Mesendoderm (in vitro differentiated cells): ENCODE results near the gene IQCK.

Source experiments
- DNase-seq: peaks from one replicate; pipeline ENCODE4 v3.0.0; 2013
- H2AK5ac ChIP-seq: 2 replicates; pipeline ENCODE4 v1.6.1; 2013; ENCODE audit warnings: low read length, inconsistent platforms
- H2BK120ac ChIP-seq: 2 replicates; pipeline ENCODE4 v1.6.1; 2013; ENCODE audit warnings: low read depth, mild to moderate bottlenecking, low read length, moderate library complexity, mixed read lengths
- H2BK15ac ChIP-seq: replicated peaks from 2 replicates; pipeline ENCODE4 v1.6.1; 2013; ENCODE audit warnings: low read depth, mild to moderate bottlenecking, moderate library complexity
- H2BK5ac ChIP-seq: 2 replicates; pipeline ENCODE4 v1.6.1; 2013; ENCODE audit warnings: low read length, inconsistent platforms
- H3K18ac ChIP-seq: 2 replicates; pipeline ENCODE4 v1.6.1; 2013; ENCODE audit warnings: mild to moderate bottlenecking, low read length, mixed read lengths
- H3K23ac ChIP-seq: one replicate; pipeline ENCODE4 v1.6.1; 2013; ENCODE audit warnings: low read length
- H3K27ac ChIP-seq: 2 replicates; pipeline ENCODE4 v1.5.1; 2013; ENCODE audit warnings: low read depth, mild to moderate bottlenecking, inconsistent platforms, low read length, moderate library complexity
- H3K27me3 ChIP-seq: 2 replicates; pipeline ENCODE4 v1.6.1; 2013; ENCODE audit warnings: low read length, control low read depth, mild to moderate bottlenecking, inconsistent platforms; ENCODE audit not compliant: insufficient read depth, poor library complexity
- H3K36me3 ChIP-seq: 2 replicates; pipeline ENCODE4 v1.6.1; 2013; ENCODE audit warnings: low read length, inconsistent platforms; ENCODE audit not compliant: control insufficient read depth, insufficient read depth
- H3K4ac ChIP-seq: one replicate; pipeline ENCODE4 v1.6.1; 2013; ENCODE audit warnings: low read depth, mild to moderate bottlenecking, low read length, moderate library complexity
- H3K4me1 ChIP-seq: 2 replicates; pipeline ENCODE4 v1.6.1; 2013; ENCODE audit warnings: low read depth, low read length, inconsistent platforms; ENCODE audit not compliant: control insufficient read depth
- H3K4me2 ChIP-seq: 2 replicates; pipeline ENCODE4 v1.6.1; 2013; ENCODE audit warnings: low read length
- H3K4me3 ChIP-seq: 2 replicates; pipeline ENCODE4 v1.5.1; 2013; ENCODE audit warnings: mild to moderate bottlenecking, low read length
- H3K56ac ChIP-seq: one replicate; pipeline ENCODE4 v1.6.1; 2013; ENCODE audit warnings: low read length
- H3K79me1 ChIP-seq: 2 replicates; pipeline ENCODE4 v1.6.1; 2013; ENCODE audit warnings: low read length, inconsistent platforms
- H3K79me2 ChIP-seq: 2 replicates; pipeline ENCODE4 v1.6.1; 2013; ENCODE audit warnings: mild to moderate bottlenecking, low read length; ENCODE audit not compliant: control insufficient read depth, insufficient read depth
- H3K9ac ChIP-seq: 2 replicates; pipeline ENCODE4 v1.6.1; 2013; ENCODE audit warnings: low read length, inconsistent platforms
- H4K5ac ChIP-seq: one replicate; pipeline ENCODE4 v1.6.1; 2013; ENCODE audit warnings: low read length
- H4K8ac ChIP-seq: one replicate; pipeline ENCODE4 v1.6.1; 2013; ENCODE audit warnings: low read depth, mild to moderate bottlenecking, control low read depth, low read length, moderate library complexity
- WGBS: extraction: QIAGEN DNeasy Blood & Tissue Kit; methylation state at CpG from one replicate; pipeline ENCODE4 v1.1.7; 2013; ENCODE audit warnings: low lambda C conversion rate, missing lambda C conversion rate; ENCODE audit not compliant: insufficient coverage; ENCODE audit errors: extremely low coverage; 5-methylcytosine and 5-hydroxymethylcytosine counted together

Gene IQCK

DNA sequence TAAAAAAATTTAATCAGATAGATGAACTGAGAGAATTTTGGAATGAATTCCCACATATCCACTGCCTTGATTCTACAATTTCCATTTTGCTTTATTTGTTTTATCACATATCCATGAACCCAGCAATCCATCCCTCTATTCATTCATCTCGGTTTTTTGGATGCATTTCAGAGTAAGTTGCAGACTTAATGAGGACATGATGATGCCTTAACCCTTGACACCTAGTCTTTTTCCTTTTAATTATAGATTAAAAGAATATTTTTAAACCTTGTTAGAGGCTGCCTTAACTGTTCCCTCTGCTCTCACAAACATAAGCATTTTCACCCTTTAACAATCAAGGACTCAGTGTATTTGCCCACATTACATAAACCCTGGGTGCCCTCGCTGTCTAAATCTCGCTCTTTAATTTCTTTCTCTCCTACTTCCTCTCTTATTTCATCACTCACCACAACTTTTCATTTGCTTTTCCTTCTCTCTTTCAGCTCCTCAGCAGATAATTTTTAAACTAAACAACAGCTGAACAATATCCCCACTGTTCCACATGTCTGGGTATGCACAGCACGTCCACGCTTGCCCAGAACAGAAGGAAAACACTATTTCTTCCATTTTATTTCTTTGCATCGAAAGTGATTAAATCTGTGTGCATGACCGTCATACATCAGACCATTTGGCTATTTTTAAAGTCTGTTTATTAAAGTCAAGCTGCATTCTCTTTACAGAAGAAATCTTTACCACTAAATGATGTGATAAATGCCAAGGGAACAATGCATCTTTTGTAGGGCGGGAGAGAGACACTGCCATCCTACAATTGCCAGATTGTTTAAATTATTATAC is 39.9 kb downstream of the IQCK start:
- H3K36me3 ChIP-seq: no peaks in the 10 kb centered on the region
- H3K27ac ChIP-seq: no peak overlapping the region
- H2BK120ac ChIP-seq: no peak overlapping the region
- no peak overlapping the region for H4K8ac ChIP-seq
- no peaks in the 10 kb centered on the region for H3K79me2 ChIP-seq
- no peak overlapping the region for H2AK5ac ChIP-seq
- H3K27me3 ChIP-seq: no peaks in the 10 kb centered on the region
- no peak overlapping the region for H3K4me3 ChIP-seq
- no peak overlapping the region for H3K18ac ChIP-seq
- no peak overlapping the region for H3K4me2 ChIP-seq
- no peaks in the 10 kb centered on the region for H3K79me1 ChIP-seq
- no peak overlapping the region for H2BK5ac ChIP-seq
- no peaks in the 10 kb centered on the region for H3K4me1 ChIP-seq
- no peak overlapping the region for H4K5ac ChIP-seq
- no peak overlapping the region for H3K9ac ChIP-seq
- 100% methylated on average over 2 of the region's 8 CpGs for WGBS
- H3K23ac ChIP-seq: no peak overlapping the region
- no peak overlapping the region for H3K4ac ChIP-seq
- H2BK15ac ChIP-seq: no peak overlapping the region
- H3K56ac ChIP-seq: no peak overlapping the region
- DNase-seq: no peak

DNA sequence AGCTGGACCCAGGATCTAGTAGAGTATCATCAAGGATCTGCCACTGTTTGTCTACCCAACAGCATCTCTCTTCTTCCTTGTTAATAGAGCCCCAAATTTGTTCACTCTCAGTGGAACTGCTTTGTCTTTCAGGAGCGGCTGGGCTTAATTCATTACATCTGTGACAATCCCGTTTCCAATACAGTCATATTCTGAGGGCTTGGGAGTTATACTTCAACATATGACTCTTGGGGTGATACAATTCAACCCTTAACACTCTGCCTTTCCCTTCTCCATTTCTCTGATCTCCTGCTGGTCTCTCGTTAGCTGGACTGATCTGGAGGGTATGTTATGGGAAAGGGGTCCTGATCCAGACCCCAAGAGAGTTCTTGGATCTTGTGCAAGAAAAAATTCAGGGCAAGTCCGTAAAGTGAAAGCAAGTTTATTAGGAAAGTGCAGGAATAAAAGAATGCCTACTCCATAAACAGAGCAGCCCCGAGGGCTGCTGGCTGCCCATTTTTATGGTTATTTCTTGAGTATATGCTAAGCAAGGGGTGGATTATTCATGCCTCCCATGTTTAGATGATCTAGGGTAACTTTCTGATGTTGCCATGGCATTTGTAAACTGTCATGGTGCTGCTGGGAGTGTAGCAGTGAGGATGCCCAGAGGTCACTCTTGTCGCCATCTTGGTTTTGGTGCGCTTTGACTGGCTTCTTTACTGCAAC is 42.4 kb downstream of the IQCK start:
- H3K23ac ChIP-seq: no peak overlapping the region
- H3K56ac ChIP-seq: no peak overlapping the region
- no peak overlapping the region for H3K27ac ChIP-seq
- H4K5ac ChIP-seq: no peak overlapping the region
- H3K4me2 ChIP-seq: no peak overlapping the region
- H2BK120ac ChIP-seq: no peak overlapping the region
- H2BK5ac ChIP-seq: no peak overlapping the region
- H3K4me3 ChIP-seq: no peak overlapping the region
- no CpG with 5 or more reads among the region's 7 CpGs for WGBS
- no peaks in the 10 kb centered on the region for H3K36me3 ChIP-seq
- no peak for DNase-seq
- no peaks in the 10 kb centered on the region for H3K79me2 ChIP-seq
- no peak overlapping the region for H3K9ac ChIP-seq
- no peak overlapping the region for H2AK5ac ChIP-seq
- no peak overlapping the region for H3K18ac ChIP-seq
- H3K27me3 ChIP-seq: no peaks in the 10 kb centered on the region
- H2BK15ac ChIP-seq: no peak overlapping the region
- no peaks in the 10 kb centered on the region for H3K4me1 ChIP-seq
- H3K4ac ChIP-seq: no peak overlapping the region
- no peaks in the 10 kb centered on the region for H3K79me1 ChIP-seq
- no peak overlapping the region for H4K8ac ChIP-seq

DNA sequence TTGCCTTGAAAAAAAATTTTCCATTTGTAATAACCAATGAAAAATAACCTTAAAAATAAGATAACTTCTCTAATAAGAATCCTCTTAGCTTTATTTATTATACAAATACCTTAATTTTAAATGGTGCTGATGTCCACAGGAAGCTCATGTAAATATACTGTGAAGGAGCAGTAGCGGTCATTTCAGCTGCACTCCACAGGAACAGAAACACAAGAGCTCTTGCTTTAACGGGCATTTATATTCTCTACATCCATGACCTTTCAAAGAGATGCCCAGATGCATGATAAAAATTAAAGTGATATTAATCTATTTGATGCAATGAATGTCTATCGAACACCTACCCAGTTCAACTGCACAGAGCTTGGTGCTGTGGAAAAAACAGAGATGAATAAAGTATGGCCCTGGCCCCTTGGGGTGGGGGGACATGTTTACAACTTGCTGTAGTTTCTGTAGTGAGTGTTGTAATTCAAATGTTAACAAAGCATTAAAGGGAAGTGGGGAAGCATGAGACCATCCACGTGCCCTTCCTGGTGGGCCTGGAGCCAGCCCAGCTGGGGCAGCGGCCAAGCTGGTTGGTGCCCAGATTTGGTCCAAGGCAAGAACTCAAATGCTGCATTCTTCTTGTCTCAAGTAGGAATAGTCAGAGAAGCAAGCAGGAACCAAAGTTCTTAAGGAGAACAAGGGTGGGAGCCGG is 47.9 kb downstream of the IQCK start:
- H3K36me3 ChIP-seq: no peaks in the 10 kb centered on the region
- no peaks in the 10 kb centered on the region for H3K79me1 ChIP-seq
- WGBS: no CpG with 5 or more reads among the region's 6 CpGs
- H2BK15ac ChIP-seq: no peak overlapping the region
- no peak overlapping the region for H4K5ac ChIP-seq
- no peaks in the 10 kb centered on the region for H3K4me1 ChIP-seq
- H3K9ac ChIP-seq: no peak overlapping the region
- no peak overlapping the region for H3K4me2 ChIP-seq
- no peak for DNase-seq
- no peak overlapping the region for H2AK5ac ChIP-seq
- no peak overlapping the region for H3K23ac ChIP-seq
- no peaks in the 10 kb centered on the region for H3K79me2 ChIP-seq
- no peak overlapping the region for H3K4ac ChIP-seq
- no peaks in the 10 kb centered on the region for H3K27me3 ChIP-seq
- H4K8ac ChIP-seq: no peak overlapping the region
- no peak overlapping the region for H3K56ac ChIP-seq
- H3K4me3 ChIP-seq: no peak overlapping the region
- H2BK5ac ChIP-seq: no peak overlapping the region
- no peak overlapping the region for H3K27ac ChIP-seq
- H3K18ac ChIP-seq: no peak overlapping the region
- no peak overlapping the region for H2BK120ac ChIP-seq

DNA sequence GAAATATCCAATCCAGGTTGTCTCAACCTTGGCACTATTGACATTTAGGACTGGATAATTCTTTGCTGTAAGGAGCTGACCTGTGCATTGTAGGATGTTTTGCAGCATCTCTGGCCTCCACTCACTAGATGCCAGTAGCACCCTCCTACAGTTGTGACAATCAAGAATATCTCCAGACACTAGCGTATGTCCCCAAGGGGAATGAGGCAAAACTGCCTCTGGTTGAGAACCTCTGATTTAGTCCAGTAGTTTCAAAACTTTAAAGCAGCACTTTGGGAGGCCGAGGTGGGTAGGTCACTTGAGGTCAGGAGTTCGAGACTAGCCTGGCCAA is 48.4 kb downstream of the IQCK start:
- Histone ChIP-seq H3K27ac (no peak overlapping the region), H3K4me3 (no peak overlapping the region), H3K4me1 (no peaks in the 10 kb centered on the region), H2AK5ac (no peak overlapping the region), H4K8ac (no peak overlapping the region), H2BK15ac (no peak overlapping the region), H2BK120ac (no peak overlapping the region), H4K5ac (no peak overlapping the region), H3K56ac (no peak overlapping the region), H3K9ac (no peak overlapping the region), H3K36me3 (no peaks in the 10 kb centered on the region), H2BK5ac (no peak overlapping the region), H3K27me3 (no peaks in the 10 kb centered on the region), H3K79me1 (no peaks in the 10 kb centered on the region), H3K23ac (no peak overlapping the region), H3K4me2 (no peak overlapping the region), H3K18ac (no peak overlapping the region), H3K4ac (no peak overlapping the region), H3K79me2 (no peaks in the 10 kb centered on the region)
- DNase-seq: no peak
- WGBS: no CpG with 5 or more reads among the region's 3 CpGs

DNA sequence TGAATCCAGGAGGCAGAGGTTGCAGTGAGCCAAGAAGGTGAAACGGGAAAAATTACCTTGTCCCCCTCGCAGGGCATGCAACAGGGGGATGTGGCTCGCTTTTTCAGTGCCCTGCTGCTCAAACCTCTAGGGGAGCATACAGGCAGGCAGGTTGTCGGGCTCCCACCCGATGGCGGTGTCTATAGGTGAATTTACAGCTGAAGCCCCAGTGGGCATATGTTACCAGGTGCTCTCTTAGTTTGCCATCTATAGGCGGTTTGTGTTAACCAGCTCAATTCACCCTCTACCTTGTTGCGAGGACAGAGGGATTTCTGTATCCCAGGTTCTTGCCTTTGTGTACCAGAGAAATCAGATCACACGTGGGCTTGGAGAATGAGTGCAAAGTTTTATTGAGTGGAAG is 48.9 kb downstream of the IQCK start:
- Histone ChIP-seq H3K56ac (no peak overlapping the region), H4K8ac (no peak overlapping the region), H3K4ac (no peak overlapping the region), H3K4me2 (no peak overlapping the region), H2BK120ac (no peak overlapping the region), H3K9ac (no peak overlapping the region), H3K79me2 (no peaks in the 10 kb centered on the region), H2AK5ac (no peak overlapping the region), H2BK15ac (no peak overlapping the region), H3K27me3 (no peaks in the 10 kb centered on the region), H2BK5ac (no peak overlapping the region), H3K23ac (no peak overlapping the region), H3K4me1 (no peaks in the 10 kb centered on the region), H3K4me3 (no peak overlapping the region), H3K79me1 (no peaks in the 10 kb centered on the region), H3K27ac (no peak overlapping the region), H3K36me3 (no peaks in the 10 kb centered on the region), H3K18ac (no peak overlapping the region), H4K5ac (no peak overlapping the region)
- no CpG with 5 or more reads among the region's 9 CpGs for WGBS
- no peak for DNase-seq
